Loucy (cell line): ENCODE data around the gene RAB11FIP3.

Experiments used
- H2AFZ ChIP-seq: fragments of 200-600 bp; sonication (generic); 2 replicates; pipeline ENCODE4 v1.6.0; 2016; ENCODE audit warnings: antibody characterized with exemption, mild to moderate bottlenecking, low read length, moderate library complexity
- H3F3A ChIP-seq: fragments of 200-600 bp; 2 replicates; pipeline ENCODE4 v1.6.0; 2016; ENCODE audit warnings: antibody characterized with exemption, low read depth, mild to moderate bottlenecking
- H3K27me3 ChIP-seq: fragments of 200-600 bp; sonication (generic); 2 replicates; pipeline ENCODE4 v1.6.1; 2014; ENCODE audit warnings: low read length, mild to moderate bottlenecking; ENCODE audit not compliant: insufficient read depth, poor library complexity, severe bottlenecking
- H3K36me3 ChIP-seq: fragments of 200-600 bp; sonication (generic); 2 replicates; pipeline ENCODE4 v1.6.1; 2016; ENCODE audit warnings: low read length; ENCODE audit not compliant: insufficient read depth
- H3K4me1 ChIP-seq: fragments of 200-600 bp; sonication (generic); 2 replicates; pipeline ENCODE4 v1.5.1; 2014; ENCODE audit warnings: low read length, mild to moderate bottlenecking; ENCODE audit not compliant: insufficient read depth, poor library complexity, severe bottlenecking
- H3K4me2 ChIP-seq: fragments of 200-600 bp; sonication (generic); 2 replicates; pipeline ENCODE4 v1.6.0; 2014; ENCODE audit warnings: antibody characterized with exemption, low read length, low read depth, mild to moderate bottlenecking; ENCODE audit not compliant: poor library complexity, severe bottlenecking
- H3K4me3 ChIP-seq: fragments of 200-600 bp; sonication (generic); 2 replicates; pipeline ENCODE4 v1.5.1; 2014; ENCODE audit warnings: low read length, mild to moderate bottlenecking, mixed read lengths; ENCODE audit not compliant: poor library complexity, severe bottlenecking
- H3K79me2 ChIP-seq: fragments of 200-600 bp; sonication (generic); 2 replicates; pipeline ENCODE4 v1.6.1; 2014; ENCODE audit warnings: low read length; ENCODE audit not compliant: insufficient read depth
- H3K9ac ChIP-seq: fragments of 200-600 bp; sonication (generic); 2 replicates; pipeline ENCODE4 v1.6.0; 2014; ENCODE audit warnings: mild to moderate bottlenecking, low read depth, low read length, moderate library complexity; ENCODE audit not compliant: poor library complexity, severe bottlenecking
- H3K9me2 ChIP-seq: fragments of 200-600 bp; sonication (generic); replicated peaks from 2 replicates; pipeline ENCODE4 v1.6.1; 2016; ENCODE audit warnings: low read depth, low read length, mixed read lengths
- H3K9me3 ChIP-seq: fragments of 200-600 bp; sonication (generic); 2 replicates; pipeline ENCODE4 v1.6.1; 2014; ENCODE audit warnings: mild to moderate bottlenecking, antibody characterized with exemption, low read length, low read depth; ENCODE audit not compliant: insufficient read depth
- H4K20me1 ChIP-seq: fragments of 200-600 bp; sonication (generic); 2 replicates; pipeline ENCODE4 v1.6.0; 2014; ENCODE audit warnings: antibody characterized with exemption, low read length, mild to moderate bottlenecking; ENCODE audit not compliant: insufficient read depth, poor library complexity, severe bottlenecking
- CTCF ChIP-seq: fragments of 200-600 bp; sonication (generic); conservative IDR thresholded peaks from 2 replicates; pipeline ENCODE4 v1.5.1; 2014; ENCODE audit warnings: mild to moderate bottlenecking, antibody characterized with exemption, low read length
- EZH2phosphoT487 ChIP-seq: fragments of 200-600 bp; IDR thresholded peaks from 2 replicates; pipeline ENCODE4 v1.6.1; 2018; ENCODE audit warnings: antibody characterized with exemption, mild to moderate bottlenecking, moderate library complexity, borderline replicate concordance

RAB11FIP3 gene

GRCh38 chr16:425082-425718 lies at the start of gene RAB11FIP3:
TSS of gene RAB11FIP3 (plus strand) at chr16:425649. CDS start at chr16:426007, 358 bp downstream.
- H3K9me3 ChIP-seq, result no peaks in the 10 kb centered on the region
- H3K9me2 ChIP-seq, result no peaks in the 10 kb centered on the region
- peaks cover 6% of the 10 kb centered on the region for H4K20me1 ChIP-seq
- peaks cover 21% of the 10 kb centered on the region for H3K79me2 ChIP-seq
- TF ChIP-seq CTCF (no peak), EZH2phosphoT487 (no peak)
- peak within 1 kb of the TSS; percentile 70 for H3K9ac ChIP-seq
- H3K4me3 ChIP-seq, result peak within 1 kb of the TSS; percentile 75
- H3F3A ChIP-seq, result no peaks in the 10 kb centered on the region
- H3K27me3 ChIP-seq, result no peaks in the 10 kb centered on the region
- H3K36me3 ChIP-seq, result no peaks in the 10 kb centered on the region
- peak within 1 kb of the TSS; percentile 86 for H3K4me2 ChIP-seq
- H3K4me1 ChIP-seq, result peaks cover 15% of the 10 kb centered on the region
- peak within 1 kb of the TSS; percentile 88 for H2AFZ ChIP-seq

GRCh38 chr16:375927-376816 lies 49.3 kb upstream of the RAB11FIP3 start:
- Histone ChIP-seq H3K4me2 (no peak overlapping the region), H3K27me3 (no peaks in the 10 kb centered on the region), H3K79me2 (peaks cover 19% of the 10 kb centered on the region), H3K36me3 (no peaks in the 10 kb centered on the region), H2AFZ (no peak overlapping the region), H3K4me1 (peaks cover 11% of the 10 kb centered on the region), H4K20me1 (no peaks in the 10 kb centered on the region), H3K9me3 (no peaks in the 10 kb centered on the region), H3K9me2 (no peaks in the 10 kb centered on the region), H3K4me3 (no peak overlapping the region), H3F3A (no peaks in the 10 kb centered on the region), H3K9ac (no peak overlapping the region)
- TF ChIP-seq CTCF, result no peak
- no peak for TF ChIP-seq EZH2phosphoT487

- peaks cover 11% of the 10 kb centered on the region for H3K4me1 ChIP-seq
- no peaks in the 10 kb centered on the region for H3K36me3 ChIP-seq
Observed at GRCh38 chr16:376817-377418, 48.5 kb upstream of the RAB11FIP3 start.

More at GRCh38 chr16:376817-377418, 48.5 kb upstream of the RAB11FIP3 start:
- no peak for TF ChIP-seq EZH2phosphoT487
- TF ChIP-seq CTCF, result no peak
- Histone ChIP-seq H3K27me3 (no peaks in the 10 kb centered on the region), H4K20me1 (no peaks in the 10 kb centered on the region), H3K4me3 (no peak overlapping the region), H3F3A (no peaks in the 10 kb centered on the region), H3K79me2 (peaks cover 21% of the 10 kb centered on the region), H3K9me3 (no peaks in the 10 kb centered on the region), H3K9me2 (no peaks in the 10 kb centered on the region), H3K4me2 (no peak overlapping the region), H3K9ac (no peak overlapping the region), H2AFZ (no peak overlapping the region)
